DOHH2 (cell line): ENCODE data around the gene QRFP.

Experiments
- H3F3A ChIP-seq: fragments of 200-600 bp; sonication (generic), shearing (Covaris generic); 2 replicates; pipeline ENCODE4 v1.6.0; 2016; ENCODE audit warnings: antibody characterized with exemption, mild to moderate bottlenecking; ENCODE audit not compliant: control insufficient read depth, insufficient read depth
- H3K27ac ChIP-seq: fragments of 200-600 bp; sonication (generic); 2 replicates; pipeline ENCODE4 v1.5.1; 2014; ENCODE audit warnings: low read depth, mild to moderate bottlenecking, low read length, moderate library complexity
- H3K27me3 ChIP-seq: fragments of 200-600 bp; sonication (generic); 2 replicates; pipeline ENCODE4 v1.6.1; 2014; ENCODE audit warnings: mild to moderate bottlenecking, low read length, mixed read lengths; ENCODE audit not compliant: control insufficient read depth
- H3K36me3 ChIP-seq: fragments of 200-600 bp; sonication (generic); 2 replicates; pipeline ENCODE4 v1.6.1; 2014; ENCODE audit warnings: mild to moderate bottlenecking, low read length, moderate library complexity, mixed read lengths; ENCODE audit not compliant: control insufficient read depth
- H3K4me1 ChIP-seq: fragments of 200-600 bp; sonication (generic); 2 replicates; pipeline ENCODE4 v1.6.1; 2014; ENCODE audit warnings: mild to moderate bottlenecking, low read length, mixed read lengths; ENCODE audit not compliant: control insufficient read depth
- H3K4me2 ChIP-seq: fragments of 200-600 bp; sonication (generic); 2 replicates; pipeline ENCODE4 v1.6.0; 2014; ENCODE audit warnings: mild to moderate bottlenecking, low read length, moderate library complexity
- H3K4me3 ChIP-seq: fragments of 200-600 bp; sonication (generic); 2 replicates; pipeline ENCODE4 v1.5.1; 2014; ENCODE audit warnings: mild to moderate bottlenecking, low read length, mixed read lengths
- H3K79me2 ChIP-seq: fragments of 200-600 bp; sonication (generic); 2 replicates; pipeline ENCODE4 v1.6.1; 2014; ENCODE audit warnings: mild to moderate bottlenecking, low read length, mixed read lengths; ENCODE audit not compliant: control insufficient read depth
- H3K9me2 ChIP-seq: fragments of 200-600 bp; sonication (generic); replicated peaks from 2 replicates; pipeline ENCODE4 v1.6.1; 2014; ENCODE audit warnings: mild to moderate bottlenecking, low read length, mixed read lengths; ENCODE audit not compliant: control insufficient read depth
- H3K9me3 ChIP-seq: fragments of 200-600 bp; sonication (generic); 2 replicates; pipeline ENCODE4 v1.6.1; 2014; ENCODE audit warnings: antibody characterized with exemption, low read length, mixed read lengths; ENCODE audit not compliant: control insufficient read depth, insufficient read depth
- H4K20me1 ChIP-seq: fragments of 200-600 bp; sonication (generic); 2 replicates; pipeline ENCODE4 v1.6.0; 2014; ENCODE audit warnings: low read depth, mild to moderate bottlenecking, antibody characterized with exemption, low read length, moderate library complexity; ENCODE audit not compliant: control insufficient read depth, insufficient read depth
- CTCF ChIP-seq: fragments of 200-600 bp; sonication (generic); IDR thresholded peaks from one replicate; pipeline ENCODE4 v1.5.1; 2014; ENCODE audit warnings: antibody characterized with exemption, mild to moderate bottlenecking, low read depth, low read length; ENCODE audit not compliant: poor library complexity, severe bottlenecking
- EZH2phosphoT487 ChIP-seq: fragments of 200-600 bp; sonication (generic); IDR thresholded peaks from 2 replicates; pipeline ENCODE4 v1.6.1; 2017; ENCODE audit warnings: borderline replicate concordance, mild to moderate bottlenecking, antibody characterized with exemption, low read length, moderate library complexity, mixed read lengths

Gene QRFP

GRCh38 chr9:130861372-130862180, 35.0 kb downstream of the QRFP start:
- Histone ChIP-seq H3K9me3 (no peaks in the 10 kb centered on the region), H3K27me3 (no peaks in the 10 kb centered on the region), H3K79me2 (no peaks in the 10 kb centered on the region), H4K20me1 (peaks cover 3% of the 10 kb centered on the region; the same call in 1 of the 2 replicates), H3K4me3 (no peak overlapping the region), H3K36me3 (peaks cover 20% of the 10 kb centered on the region), H3K9me2 (no peaks in the 10 kb centered on the region), H3K27ac (no peak overlapping the region), H3K4me2 (no peak overlapping the region), H3F3A (no peaks in the 10 kb centered on the region), H3K4me1 (no peaks in the 10 kb centered on the region)
- TF ChIP-seq CTCF (no peak), EZH2phosphoT487 (no peak)

GRCh38 chr9:130860458-130861316, 35.9 kb downstream of the QRFP start:
- peaks cover 22% of the 10 kb centered on the region for H3K36me3 ChIP-seq
- H3K4me2 ChIP-seq = no peak overlapping the region
- H3K4me3 ChIP-seq = no peak overlapping the region
- H3K9me2 ChIP-seq = no peaks in the 10 kb centered on the region
- H3K9me3 ChIP-seq = no peaks in the 10 kb centered on the region
- H4K20me1 ChIP-seq = peaks cover 3% of the 10 kb centered on the region; the same call in 1 of the 2 replicates
- H3K27me3 ChIP-seq = no peaks in the 10 kb centered on the region
- H3K79me2 ChIP-seq = no peaks in the 10 kb centered on the region
- H3K27ac ChIP-seq = no peak overlapping the region
- H3K4me1 ChIP-seq = no peaks in the 10 kb centered on the region
- TF ChIP-seq CTCF (no peak), EZH2phosphoT487 (no peak)
- H3F3A ChIP-seq = no peaks in the 10 kb centered on the region

- no peak overlapping the region for H3K27ac ChIP-seq
- no peak overlapping the region for H3K4me3 ChIP-seq
- TF ChIP-seq EZH2phosphoT487 (no peak), CTCF (no peak)
- no peaks in the 10 kb centered on the region for H3K27me3 ChIP-seq
- no peak overlapping the region for H3K4me2 ChIP-seq
- H3K9me3 ChIP-seq = no peaks in the 10 kb centered on the region
- peaks cover 3% of the 10 kb centered on the region; the same call in 1 of the 2 replicates for H4K20me1 ChIP-seq
- no peaks in the 10 kb centered on the region for H3K9me2 ChIP-seq
- no peaks in the 10 kb centered on the region for H3K79me2 ChIP-seq
- no peaks in the 10 kb centered on the region for H3F3A ChIP-seq
- peaks cover 33% of the 10 kb centered on the region for H3K36me3 ChIP-seq
- H3K4me1 ChIP-seq = no peaks in the 10 kb centered on the region
Measured at GRCh38 chr9:130858739-130859705, 37.6 kb downstream of the QRFP start.
